Medulla oblongata (tissue), 1 donor: ENCODE data around the gene ETFDH.
A peak's percentile ranks its signal among the peaks of the same experiment; 100 is the strongest.
"Not testable (repeated sequence)": the region's sequence is repeated elsewhere in the genome, so short reads cannot be mapped to it uniquely, and the experiment has no call there.

Source experiments
- DNase-seq: peaks from one replicate; pipeline ENCODE4 v3.0.0-alpha.2; 2015; ENCODE audit errors: extremely low spot score

The ETFDH gene

GRCh38 chr4:158671915-158672806, at the start of gene ETFDH:
Gene ETFDH (plus strand): TSS chr4:158672296. CDS start chr4:158672457, 161 bp downstream.
- peak; percentile 99 for DNase-seq

- DNase-seq: peak; percentile 78
Measured at GRCh38 chr4:158624889-158625478, 47.1 kb upstream of the ETFDH start.

- DNase-seq: no peak
Measured at GRCh38 chr4:158625544-158625943, 46.6 kb upstream of the ETFDH start.

GRCh38 chr4:158630893-158631292, 41.2 kb upstream of the ETFDH start:
- DNase-seq: no peak

DNA sequence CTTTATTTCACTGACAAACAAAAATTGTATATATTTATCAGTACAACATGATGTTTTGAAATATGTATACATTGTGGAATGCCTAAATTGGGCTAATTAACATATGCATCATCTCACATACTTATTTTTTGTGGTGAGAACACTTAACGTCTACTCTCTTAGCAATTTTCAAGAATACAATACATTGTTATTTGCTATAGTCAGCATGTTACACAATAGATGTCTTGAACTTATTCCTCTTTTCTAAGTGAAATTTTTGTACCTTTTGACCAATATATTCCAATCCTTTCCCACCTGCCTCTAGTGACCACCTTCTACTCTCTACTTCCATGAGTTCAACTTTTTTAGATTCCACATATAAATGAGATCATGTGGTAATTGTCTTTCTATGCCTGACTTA, 35.5 kb upstream of the ETFDH start:
- no peak for DNase-seq

- no peak for DNase-seq
Measured at GRCh38 chr4:158644356-158644755, 27.7 kb upstream of the ETFDH start.

DNA sequence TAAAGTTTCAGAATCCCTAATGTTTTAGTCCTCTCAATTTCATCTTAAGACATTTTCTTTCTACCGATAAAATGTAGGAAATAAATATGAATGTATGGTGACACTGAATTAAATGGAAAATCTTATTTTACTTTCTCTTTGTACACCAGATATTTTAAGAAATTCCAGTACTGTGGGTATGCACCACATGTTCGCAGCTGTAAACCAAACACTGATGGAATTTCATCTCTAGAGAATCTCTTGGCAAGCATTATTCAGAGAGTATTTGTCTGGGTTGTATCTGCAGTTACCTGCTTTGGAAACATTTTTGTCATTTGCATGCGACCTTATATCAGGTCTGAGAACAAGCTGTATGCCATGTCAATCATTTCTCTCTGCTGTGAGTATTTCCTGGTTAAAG, 27.3 kb upstream of the ETFDH start:
- DNase-seq: no peak

GRCh38 chr4:158649111-158649680, 22.9 kb upstream of the ETFDH start:
- DNase-seq: no peak

GRCh38 chr4:158652920-158653319, 19.2 kb upstream of the ETFDH start:
- no peak for DNase-seq

DNA sequence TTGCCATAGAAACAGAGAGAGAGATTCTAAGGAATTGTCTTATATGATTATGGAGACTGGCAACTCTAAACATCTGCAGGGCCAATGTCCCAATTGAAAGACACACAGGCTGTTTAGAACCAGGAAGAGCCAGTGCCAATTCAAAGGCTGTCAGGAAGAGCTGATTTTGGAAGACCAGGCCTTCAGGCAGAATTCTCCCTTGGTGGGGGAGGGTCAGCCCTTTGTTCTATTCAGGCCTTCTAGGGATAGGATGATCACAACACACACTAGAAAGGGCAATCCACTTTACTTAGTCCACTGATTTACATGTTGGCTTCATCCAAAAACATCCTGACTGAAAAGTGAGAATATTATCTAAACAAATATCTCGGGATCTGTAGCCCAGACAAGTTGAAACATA, 15.7 kb upstream of the ETFDH start:
- no peak for DNase-seq

DNA sequence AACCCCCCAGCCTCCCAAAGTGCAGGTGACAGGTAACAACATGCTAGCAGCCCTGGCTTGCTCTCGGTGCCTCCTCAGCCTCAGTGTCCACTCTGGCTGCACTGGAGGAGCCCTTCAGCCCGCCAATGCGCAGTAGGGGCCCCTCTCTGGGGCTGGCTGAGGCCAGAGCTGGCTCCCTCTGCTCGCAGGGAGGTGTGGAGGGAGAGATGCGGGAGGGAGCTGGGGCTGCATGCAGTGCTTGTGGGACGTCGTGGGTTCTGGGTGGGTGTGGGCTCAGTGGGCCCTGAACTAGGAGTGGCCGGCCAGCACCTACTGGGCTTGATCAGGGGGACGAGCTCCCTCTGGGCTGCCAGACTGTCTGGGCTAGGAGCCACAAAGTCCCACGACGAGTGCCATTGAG, 14.8 kb upstream of the ETFDH start:
- no peak for DNase-seq

GRCh38 chr4:158663255-158663654, 8.8 kb upstream of the ETFDH start:
- not testable (repeated sequence) for DNase-seq

- DNase-seq: not testable (repeated sequence)
Measured at GRCh38 chr4:158663707-158664625, 8.1 kb upstream of the ETFDH start.

DNA sequence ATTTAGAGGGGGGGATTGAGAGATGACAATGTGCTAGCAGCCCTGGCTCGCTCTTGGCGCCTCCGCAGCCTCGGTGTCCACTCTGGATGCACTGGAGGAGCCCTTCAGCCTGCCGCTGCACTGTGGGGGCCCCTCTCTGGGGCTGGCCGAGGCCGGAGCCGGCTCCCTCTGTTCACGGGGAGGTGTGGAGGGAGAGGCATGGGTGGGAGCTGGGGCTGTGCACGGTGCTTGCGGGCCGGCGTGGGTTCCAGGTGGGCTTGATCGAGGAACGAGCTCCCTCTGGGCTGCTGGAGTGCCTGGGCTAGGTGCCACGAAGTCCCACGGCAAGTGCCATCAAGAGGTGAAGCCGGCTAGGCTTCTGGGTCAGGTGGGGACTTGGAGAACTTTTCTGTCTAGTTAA, 7.3 kb upstream of the ETFDH start:
- DNase-seq: no peak

DNA sequence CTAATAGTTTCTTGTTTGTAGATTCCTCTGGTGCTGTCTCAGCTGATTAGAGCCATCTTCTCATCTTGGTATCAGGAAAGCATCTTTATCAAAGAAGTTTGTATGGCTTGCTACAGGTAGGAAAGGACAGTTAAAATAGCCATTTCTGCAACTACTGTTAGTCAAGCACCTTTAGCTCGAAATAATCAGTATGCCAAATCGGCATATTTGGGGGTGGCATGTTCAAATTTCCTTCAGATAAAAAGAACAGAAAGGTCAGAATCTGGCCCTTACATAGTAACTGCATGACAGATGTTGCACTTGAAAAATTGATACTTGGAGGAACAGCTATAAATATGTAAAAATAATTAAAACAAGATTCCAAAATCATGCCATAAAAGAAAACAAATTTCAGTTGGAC, 5.2 kb upstream of the ETFDH start:
- no peak for DNase-seq

DNA sequence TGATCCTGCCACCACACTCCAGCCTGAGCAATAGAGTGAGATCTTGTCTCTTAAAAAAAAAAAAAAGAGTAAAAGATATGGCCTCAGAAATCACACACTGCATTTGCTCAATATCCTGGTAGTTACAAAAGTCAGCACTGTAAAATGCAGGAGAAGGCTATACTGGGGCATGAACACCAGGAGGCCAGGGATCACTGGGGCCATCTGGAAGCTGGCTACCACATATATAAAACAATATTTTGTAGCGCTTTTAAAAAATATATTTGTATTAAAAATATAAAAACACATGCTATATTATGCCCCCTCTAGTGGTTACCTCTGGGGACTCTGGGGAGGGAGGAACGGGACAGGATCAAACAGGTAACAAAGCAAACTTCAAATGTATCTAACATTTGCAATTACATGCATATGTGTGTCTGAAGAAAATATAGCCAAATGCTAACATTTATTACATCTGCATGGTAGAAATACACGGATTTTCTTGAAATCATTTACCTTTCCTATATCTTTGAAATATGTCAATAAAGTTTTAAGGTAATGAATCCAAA, 4.4 kb upstream of the ETFDH start:
- no peak for DNase-seq

DNA sequence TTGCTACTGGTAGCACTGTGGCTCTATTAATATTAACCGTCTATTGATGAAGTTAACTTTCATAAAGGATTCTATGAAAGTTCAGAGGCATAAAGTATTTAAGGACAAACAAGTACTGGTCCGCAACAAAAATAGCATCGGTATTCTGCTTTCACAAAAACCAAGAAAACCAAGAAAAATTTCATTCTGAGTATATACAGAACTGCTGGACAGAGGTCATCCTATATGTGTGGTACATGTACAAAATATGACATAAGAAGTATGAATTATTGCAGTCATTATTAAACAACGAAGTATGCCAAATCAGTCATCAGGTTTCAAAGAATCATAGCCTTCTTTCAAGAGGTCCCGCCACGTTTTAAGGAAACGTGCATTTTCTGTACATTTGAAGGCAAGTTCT, 2.8 kb upstream of the ETFDH start:
- DNase-seq: no peak

GRCh38 chr4:158670975-158671664, 976 bp upstream of the ETFDH start:
- peak; percentile 85 for DNase-seq

DNA sequence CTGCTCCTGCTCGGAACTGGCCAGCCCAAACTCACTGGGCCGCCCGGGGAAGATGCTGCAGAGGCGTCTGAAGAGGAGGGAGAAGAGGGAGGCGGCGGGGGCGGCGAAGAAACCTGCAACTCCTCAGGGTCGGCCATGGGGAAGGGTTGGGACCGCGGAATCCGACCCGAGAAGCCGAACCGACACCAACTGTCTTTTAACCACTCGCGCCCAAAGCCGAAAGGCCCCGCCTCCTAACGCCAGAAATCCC, 506 bp upstream of the ETFDH start, which contains the start of gene C4orf46:
Gene C4orf46, minus strand, starts transcription at position 223 of the 250 bp plus-strand sequence. Its CDS starts 86 bp downstream, at position 137.
- DNase-seq: no peak

- no peak for DNase-seq
Measured at GRCh38 chr4:158673633-158674032, 1.5 kb downstream of the ETFDH start.

DNA sequence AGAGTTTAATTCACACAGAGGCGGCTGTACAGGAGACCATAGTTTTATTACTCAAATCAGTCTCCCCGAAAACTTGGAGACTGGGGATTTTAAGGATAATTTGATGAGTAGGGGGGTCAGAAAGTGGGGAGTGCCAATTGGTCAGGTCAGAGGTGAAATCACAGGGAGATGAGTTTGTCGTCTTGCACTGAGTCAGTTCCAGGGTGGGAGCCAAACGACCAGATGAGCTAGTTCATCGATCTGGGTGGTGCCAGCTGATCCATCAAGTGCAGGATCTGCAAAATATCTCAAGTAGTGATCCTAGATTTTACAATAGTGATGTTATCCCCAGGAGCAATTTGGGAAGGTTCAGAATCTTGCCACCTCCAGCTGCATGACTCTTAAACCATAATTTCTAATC, 4.0 kb downstream of the ETFDH start:
- DNase-seq: no peak
